Activated CD8-positive, alpha-beta memory T cell treated with anti-CD3 and anti-CD28 coated beads, Interleukin-2, amount 50 U/mL, for 48 hours (primary cell): ENCODE data around the gene TIE1.
"Not testable (repeated sequence)": the region's sequence is repeated elsewhere in the genome, so short reads cannot be mapped to it uniquely, and the experiment has no call there.

Source experiments
- DNase-seq: peaks from one replicate; pipeline ENCODE4 v3.0.0-alpha.2; 2020

TIE1 gene

DNA sequence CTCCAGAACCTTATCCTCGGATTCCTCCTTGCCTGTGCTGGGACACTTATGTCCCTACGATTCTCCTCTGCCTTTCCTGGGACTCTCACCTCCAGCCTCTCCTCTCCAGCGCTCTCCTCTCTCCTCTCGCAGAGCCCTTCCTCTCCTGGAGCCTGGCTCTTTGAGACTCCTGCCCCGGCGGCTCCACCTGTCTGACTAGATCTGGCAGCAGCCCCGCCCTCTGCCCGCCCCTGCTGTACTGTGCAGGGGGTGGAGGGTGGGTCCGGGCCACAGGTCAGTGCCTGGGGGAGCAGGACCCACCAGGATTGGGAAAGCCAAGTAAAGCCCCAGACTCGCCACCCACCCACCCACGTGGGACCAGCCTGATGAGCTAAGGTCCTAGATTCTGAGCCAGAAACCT, 65.4 kb downstream of the TIE1 start:
- no peak for DNase-seq

DNA sequence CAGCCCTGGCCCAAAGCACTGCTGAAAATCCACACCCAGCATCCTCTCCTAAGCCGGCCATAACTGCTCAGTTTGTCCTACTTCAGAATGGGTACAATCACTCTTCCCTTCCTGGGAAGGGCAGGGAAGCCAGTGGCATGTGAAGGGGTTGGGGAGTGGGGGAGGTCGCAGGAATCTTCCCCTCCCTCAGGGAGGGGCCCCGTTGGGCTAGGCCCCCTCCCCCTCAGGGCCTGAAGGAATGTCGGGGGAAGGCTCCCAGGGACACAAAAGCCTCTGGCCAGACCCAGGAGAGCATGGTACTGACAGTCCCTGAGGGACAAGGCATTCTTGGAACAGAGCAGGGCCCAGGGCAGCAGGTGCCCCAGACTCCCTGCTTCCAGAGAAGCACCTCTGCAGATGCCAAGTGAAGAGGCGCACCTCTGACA, 65.8 kb downstream of the TIE1 start:
- no peak for DNase-seq

DNA sequence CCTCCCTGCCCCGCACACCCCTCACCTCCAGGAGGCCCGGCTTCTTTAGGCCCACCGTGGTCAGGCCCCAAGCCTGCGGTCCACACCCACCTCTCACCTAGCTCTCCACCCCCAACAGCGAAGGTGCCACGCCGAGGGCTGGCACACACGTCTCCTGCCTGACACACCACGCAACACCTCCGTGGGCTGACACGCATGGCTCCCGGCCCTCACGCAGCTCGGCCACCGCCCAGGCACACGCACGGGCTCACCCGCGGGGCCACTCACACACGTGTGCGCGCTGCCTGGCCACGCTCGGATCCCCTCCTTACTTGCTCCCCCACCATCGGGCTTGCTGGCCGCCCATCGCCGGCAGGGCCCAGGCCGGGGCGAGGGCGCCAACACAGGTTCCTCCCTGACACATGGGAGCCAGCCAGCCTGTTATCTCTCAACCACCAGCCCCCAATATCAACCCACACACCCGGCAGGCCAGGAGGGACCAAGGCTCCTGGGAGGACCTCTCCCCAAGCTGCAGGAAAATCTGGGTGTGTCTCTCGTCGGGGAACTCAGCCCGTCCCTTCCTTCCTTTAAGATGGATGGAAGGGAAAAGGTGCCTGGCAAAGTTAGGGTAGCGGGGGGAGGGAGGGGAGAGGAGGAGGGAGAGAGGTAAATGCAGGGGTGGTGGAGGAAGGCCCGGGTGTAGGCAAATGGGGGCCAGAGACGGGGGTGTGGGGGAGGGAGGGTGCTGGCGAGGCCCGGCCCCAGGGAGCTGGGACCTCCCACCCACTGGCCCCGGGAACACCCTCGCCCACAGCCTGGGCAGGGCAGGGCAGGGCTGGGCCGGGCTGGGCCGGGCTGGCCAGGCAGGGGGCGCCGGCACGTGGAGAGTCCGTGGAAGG, 66.5 kb downstream of the TIE1 start:
- no peak for DNase-seq

DNA sequence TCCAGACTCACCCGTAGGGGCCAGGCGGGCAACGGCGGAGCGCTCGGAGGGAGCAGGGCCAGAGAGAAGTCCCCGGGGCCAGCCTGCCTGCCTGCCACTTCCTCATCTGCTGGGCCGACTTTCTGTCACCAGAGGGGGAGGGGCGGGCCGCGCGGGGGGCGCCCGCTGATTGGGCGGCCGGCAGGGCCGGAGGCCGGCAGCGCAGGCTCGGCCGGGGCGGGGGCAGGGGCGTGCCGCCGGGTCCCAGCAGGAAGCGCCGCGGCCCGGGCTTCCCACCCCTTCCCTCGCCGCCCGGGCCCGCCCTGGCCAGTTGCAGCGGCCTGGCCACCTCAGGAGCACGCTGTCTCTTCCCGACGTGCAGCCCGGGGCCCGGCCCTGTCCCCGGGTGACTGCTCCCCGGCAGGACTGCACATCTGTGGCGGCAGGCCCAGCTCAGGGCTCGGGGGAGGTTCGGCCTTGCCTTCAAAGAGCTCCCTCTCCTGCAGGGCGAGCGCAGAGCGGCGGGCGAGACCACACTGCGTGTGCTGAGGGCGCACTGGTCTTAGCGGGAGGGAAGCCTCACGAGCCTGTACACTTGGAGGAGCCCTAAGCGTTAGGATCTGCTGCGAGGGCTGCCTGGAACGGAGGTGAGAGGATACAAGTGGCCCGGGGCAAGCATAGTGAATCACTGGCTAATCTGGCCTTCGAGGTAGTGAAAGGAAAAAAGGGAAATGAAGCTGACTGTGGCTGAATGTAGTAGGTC, 67.3 kb downstream of the TIE1 start, which contains the start of gene ELOVL1:
Gene ELOVL1 (minus strand): TSS at position 108 of the 742 bp plus-strand sequence. CDS start 2,402 bp downstream, outside the sequence.
- DNase-seq, result peak; percentile 94

DNA sequence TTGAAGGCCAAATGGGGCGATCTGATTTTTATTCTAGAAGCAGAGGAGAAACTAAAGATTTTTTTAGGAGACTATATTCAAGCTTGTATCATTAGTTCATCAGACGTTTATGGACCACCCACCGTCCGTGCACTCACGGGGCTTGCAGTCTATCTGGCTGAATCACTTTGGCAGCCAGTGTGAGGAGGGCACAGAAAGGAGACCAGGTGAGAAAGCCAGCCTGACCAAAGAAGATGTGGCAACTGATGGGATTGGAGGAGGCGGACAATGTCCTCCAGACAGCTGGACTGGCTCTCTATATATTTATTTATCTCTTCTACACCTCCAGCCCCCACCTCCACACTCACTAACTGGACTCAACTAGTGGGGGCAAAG, 67.9 kb downstream of the TIE1 start:
- no peak for DNase-seq

DNA sequence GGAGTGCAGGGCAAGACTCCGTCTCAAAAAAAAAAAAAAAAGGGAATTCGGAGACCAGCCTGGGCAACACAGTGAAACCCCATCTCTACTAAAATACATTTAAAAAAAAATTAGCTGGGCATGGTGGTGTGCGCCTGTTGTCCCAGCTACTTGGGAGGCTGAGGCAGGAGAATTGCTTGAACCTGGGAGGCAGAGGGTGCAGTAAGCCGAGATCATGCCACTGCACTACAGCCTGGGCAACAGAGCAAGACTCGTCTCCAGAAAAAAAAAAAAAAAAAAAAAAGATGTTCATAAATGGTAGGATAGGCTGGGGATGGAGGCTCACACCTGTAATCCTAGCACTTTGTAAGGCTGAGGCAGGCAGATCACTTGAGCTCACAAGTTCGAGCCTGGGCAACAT, 69.0 kb downstream of the TIE1 start:
- not testable (repeated sequence) for DNase-seq

DNA sequence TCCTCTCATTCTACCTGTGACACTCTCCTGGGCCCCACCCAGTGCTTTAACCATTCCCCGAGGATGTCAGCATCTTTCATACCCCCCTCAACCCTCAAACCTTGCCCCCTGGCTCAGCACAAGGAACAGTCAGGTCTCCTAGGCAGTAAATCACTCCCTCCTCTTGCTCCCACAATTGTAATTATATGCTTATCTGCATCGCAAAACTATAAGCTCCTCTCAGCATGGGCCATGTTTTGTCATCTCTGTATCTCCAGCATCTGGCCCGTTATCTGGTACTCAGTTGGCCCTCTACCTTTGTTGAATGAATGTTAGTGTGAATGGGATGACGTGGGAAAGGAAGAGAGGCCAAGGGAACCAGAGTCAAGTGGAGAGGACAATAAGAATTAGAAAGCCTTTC, 69.8 kb downstream of the TIE1 start:
- DNase-seq, result no peak

DNA sequence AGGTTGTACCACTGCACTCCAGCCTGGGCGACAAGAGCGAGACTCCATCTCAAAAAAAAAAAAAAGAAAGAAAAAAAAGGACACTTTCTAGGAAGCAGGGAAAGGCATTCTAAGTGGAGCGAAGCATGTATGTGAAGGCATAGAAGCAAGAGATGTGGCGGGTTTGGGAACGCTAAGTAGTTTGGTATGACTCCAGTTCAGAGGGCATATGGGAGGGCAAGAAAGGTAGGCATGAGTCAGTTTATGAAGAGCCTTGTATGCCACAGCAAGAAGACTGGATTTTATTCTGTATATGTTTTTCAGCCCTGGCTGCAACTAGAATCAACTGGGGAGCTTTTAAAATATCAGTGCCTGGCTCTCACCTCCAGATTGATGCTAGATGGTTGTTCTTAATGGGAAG, 71.4 kb downstream of the TIE1 start:
- DNase-seq, result no peak
